HG03139 (cell line): ENCODE data around the gene FBXO4.
"Not testable (repeated sequence)": the region's sequence is repeated elsewhere in the genome, so short reads cannot be mapped to it uniquely, and the experiment has no call there.

Experiments
- ATAC-seq: cut with Tn5 transposase; IDR thresholded peaks from one replicate; pipeline ENCODE4 v1.9.1; 2021; ENCODE audit not compliant: unreplicated experiment

The FBXO4 gene

DNA sequence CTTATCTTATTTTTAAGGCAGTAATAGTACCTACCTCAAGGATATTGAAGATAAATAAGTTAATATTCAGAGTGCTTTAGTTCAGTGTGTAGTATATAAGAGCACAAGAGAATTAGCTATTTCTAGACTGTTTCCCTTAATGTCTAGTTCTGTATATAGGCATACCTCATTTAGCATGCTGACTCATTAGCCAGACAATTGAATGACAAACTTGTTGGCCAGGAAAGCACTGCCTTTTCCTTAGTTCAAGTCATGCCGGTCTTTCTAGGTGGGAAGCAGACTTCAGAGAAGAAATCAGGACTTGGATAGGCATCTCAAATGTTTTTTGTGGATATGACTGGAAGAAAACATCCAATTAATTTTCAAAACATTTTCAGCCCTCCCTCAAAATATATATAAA lies 3.2 kb upstream of the FBXO4 start:
- no peak for ATAC-seq

DNA sequence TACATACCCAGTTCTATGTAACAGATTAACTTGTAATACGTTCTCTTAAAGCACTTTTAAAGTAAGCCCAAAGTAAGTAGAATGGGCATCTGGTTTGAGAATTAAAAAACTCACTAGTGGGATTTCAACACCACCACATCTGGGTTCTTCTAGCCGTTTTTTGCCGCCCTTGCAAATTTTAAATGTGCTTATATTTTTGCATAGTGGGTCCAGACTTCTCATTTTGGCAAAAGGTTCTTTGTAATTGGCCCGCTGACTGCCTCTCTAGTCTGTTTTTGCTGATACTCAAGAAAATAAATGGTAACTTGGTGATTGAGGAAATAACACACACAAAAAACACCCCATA lies 582 bp upstream of the FBXO4 start:
- no peak for ATAC-seq

DNA sequence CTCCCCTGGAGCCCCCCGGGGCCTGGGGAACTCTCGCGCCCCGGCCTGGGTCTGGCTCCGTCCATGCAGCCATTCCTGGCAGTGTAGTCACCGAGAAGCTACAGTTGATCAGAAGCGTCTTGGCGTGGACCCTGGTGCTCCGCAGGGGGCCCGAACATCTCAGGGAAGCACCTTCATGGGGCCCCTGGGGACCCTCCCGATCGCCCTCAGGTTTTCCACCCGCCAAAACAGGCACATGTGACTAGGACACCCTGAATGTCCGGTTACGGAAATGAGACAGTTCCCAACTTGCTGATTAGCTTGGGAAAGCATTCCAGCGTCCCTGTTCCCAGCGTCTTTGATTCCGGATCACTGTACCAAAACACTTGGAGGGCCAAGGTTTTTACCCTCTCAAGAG lies 472 bp downstream of the FBXO4 start:
- ATAC-seq = peak; percentile 23

DNA sequence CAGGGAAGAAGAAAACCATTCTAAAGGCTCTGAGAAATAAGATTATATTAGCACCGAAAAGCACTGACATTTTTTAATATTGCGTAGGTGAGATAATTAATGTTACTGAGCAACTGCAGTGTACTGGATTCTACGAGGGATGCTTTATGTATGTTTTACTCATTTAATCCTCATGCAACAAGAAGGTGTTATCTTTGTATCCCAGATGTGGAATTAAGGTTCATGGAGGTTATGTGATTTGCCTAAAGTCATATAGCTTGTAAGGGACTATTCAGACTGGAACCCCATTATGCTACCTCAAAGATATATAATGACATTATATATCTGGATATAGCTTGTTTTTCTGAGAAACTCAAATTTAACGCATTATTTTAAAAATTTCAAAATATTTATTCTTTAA lies 2.5 kb downstream of the FBXO4 start:
- ATAC-seq = no peak

DNA sequence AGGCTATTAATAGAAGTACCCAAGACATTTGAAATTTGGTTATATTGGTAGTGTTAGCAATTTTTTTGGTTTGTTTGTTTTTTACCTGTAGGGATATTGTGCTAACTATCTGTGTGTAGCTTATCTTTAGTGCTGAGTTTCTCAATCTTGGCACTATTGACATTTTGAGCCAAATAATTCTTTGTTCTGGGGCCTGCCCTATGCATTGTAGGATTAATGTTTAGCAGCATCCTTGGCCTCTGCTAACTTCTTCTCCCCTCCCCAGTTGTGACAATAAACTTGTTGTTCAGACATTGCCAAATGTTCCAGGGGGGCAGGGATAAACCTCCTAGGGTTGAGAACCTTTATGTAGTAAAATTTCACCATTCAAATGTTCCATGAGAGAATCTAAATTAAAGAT lies 4.0 kb downstream of the FBXO4 start:
- ATAC-seq = no peak

DNA sequence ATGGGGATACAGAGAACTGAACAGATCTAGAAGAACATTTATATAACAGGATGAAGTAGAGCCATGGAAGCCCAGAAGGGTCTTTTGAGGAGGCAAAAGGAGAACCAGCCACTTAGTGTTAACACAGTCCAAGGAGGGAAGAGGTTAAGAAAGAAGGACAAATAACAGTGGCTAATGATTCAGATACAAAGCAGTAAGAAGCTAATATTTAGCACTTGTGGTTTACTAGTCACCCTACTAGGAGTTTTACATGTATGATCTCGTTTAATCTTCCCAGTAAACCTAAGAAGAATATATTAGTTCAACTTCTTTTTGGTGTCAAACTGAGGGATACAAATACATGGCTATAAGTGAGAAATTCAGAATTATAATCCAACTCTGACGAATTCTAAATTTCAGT lies 7.7 kb downstream of the FBXO4 start:
- no peak for ATAC-seq

DNA sequence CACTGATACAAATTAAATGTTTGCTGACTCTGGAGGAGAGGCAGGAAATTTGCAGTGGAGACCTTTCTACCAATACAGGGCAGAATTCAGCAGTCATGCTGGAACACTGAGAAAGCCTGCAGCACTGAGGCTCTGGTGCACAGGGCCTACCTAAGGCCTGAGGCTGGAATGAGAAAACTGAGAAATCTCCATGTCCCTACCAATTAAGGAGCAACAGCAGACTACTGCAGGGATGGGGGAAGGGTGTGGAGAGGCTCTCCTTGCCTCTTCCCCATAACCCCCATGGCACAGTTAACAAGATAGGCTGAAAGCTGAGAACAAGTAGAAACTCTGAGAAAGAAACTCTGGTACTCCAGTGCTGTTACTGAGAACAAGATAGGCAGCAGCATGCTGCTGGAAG lies 10.5 kb downstream of the FBXO4 start:
- no peak for ATAC-seq

DNA sequence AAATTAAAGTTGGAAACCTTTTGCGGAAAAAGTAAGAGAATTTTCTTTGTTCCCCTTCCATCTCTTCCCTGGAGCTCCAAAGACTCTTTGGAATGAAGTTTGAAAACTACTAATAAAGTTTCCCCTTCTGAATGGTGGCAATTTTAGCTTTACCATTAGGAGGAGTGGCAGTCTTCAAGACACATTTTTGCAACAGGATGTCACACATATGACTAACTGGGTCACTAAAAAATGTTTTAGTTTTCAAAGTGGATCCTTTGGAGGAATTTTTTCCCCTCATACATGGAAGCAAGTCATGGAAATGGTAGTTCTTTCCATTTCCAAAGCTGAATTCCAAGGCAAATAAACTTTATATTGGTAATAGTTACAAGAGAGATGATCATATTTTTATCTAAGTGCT lies 15.6 kb downstream of the FBXO4 start:
- no peak for ATAC-seq

DNA sequence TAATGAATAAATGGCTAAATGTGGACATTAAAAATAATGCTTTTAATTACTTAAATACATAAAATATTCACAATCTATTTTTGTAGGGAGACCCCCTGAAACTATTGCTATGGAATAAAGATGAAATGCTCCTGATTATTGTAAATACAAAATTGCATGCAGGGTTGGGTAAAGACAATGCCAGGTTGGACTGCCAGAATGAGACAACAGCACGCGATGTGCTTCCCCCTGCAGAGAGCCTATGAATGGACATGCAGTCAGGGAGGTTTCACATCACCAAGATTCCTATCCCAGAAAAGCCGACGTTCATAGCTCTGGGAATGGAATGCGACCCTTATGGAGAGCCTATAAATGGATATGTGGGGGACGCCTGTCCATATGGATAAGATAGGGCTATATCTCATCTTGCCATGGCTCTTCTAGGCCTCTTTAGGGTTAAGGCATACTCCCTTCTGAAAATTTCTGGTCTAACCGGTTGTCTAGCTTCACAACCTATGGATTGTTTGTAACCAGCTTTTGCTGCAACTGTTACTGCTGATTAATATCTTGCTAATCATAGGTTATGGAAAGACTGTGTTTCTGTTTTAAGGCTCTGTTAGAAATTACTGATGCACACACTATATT lies 20.4 kb downstream of the FBXO4 start:
- ATAC-seq = not testable (repeated sequence)

DNA sequence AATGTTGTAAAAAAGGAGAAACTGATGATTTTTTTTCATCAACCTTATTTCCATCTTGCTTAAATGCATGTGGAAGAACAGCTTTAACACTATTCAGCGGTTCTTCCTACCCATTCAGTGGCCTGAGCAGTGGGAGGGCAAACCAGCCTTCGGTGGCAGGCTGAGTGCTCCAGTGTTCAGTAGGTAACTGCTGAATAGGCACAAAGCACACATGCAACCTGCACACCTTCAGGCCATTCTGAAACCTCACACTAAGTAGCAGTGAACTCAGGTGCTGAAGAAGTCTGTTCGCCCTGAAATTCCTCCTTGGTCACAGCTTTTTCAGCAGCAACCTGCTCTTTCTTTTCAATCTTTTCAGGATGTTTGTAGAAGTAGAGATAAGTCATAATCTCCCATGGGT lies 26.1 kb downstream of the FBXO4 start:
- no peak for ATAC-seq

DNA sequence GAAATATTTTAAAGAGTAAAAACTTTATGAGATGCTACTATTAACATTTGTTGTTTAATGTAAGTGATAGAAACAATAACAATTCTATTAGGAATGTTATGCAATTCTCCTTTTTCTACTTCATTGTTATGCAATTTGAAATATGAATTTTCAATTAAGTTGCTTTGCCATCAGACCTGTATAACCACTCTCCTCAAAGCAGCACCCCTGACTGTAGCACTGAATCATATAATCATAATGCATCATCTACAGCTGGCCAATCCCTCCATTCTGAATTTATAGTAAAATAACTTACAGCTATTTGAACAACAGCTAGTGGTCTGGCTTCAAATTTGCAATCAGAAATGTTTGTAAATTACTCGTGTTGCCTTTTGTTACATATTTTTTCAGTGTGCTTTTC lies 29.2 kb downstream of the FBXO4 start:
- no peak for ATAC-seq

DNA sequence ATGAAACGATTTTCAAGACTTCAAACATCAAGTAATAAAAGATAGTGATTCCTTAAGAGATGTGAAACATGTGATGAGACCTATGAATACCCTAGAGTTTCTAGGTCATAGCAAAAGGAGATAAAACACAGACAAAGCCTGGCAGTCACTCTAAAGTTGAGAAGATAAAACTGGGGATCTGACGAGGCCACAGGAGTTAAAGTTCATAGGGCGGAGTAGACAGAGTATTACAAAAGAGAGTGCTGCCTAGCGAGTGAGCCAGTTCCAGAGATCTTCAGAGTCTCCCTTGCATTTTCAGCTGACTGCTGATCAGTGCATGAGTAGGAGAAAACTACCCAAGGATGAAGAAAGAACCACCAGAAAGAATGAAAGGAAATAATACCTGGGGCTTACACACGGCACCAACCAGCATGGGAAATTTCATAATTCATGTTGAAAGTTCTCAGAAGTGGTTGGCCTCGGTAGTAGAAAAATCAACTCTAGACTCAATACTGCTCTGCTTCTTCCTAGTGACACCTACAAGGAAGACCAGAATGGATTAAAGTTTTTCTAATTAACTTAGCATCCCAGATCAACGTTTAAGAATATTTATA lies 30.4 kb downstream of the FBXO4 start:
- no peak for ATAC-seq

DNA sequence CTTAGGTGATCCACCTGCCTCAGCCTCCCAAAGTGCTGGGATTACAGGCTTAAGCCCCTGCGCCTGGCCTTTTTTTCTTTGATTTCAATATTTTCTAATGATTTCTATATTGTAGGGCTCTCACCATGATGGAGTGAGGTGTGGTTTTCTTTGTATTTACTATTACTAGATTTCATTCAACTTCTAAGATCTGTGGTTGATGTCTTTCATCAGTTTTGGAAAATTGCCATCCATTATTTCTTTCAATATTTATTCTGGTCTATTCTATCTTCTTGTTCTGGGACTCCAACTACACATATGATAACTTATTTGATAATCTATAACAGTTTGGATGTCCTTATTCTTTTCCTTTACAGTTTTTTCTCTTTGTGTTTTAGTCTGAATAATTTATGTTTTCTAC lies 31.9 kb downstream of the FBXO4 start:
- ATAC-seq = no peak

DNA sequence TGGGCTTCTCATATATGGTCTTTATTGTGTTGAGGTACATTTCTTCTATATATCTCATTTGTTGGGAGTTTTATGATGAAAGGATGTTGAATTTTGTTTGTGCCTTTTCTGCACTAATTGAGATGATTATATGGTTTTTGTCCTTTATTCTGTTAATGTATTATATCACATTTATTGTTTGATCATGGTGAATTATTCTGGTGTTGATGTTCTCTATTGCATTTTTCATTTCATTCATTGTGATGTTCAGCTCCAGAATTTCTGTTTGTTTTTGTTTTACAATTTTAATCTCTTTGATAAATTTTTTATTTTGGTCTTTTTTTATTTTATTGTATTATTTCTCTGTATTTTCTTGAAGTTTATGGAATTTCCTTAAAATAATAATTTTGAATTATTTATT lies 35.4 kb downstream of the FBXO4 start:
- no peak for ATAC-seq

DNA sequence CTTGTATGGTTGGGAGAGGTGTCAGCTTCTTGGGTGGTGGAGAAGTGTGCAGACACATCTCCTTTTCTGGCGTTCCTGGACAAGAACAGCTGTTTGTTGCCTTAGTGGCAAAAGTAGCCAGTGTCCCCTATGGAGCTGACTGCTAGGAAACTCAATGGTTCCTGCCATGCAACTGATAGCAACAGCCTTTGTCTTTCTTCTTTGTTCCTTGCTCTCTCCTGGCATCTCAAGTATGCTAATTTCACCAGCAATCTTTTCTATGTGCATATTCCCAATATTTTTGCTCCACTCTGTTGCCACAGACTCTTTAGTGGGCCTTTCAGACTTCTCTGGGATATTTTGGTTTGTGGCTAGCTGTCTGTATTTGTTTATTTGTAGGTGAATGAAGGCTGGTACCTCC lies 36.7 kb downstream of the FBXO4 start:
- ATAC-seq = no peak

DNA sequence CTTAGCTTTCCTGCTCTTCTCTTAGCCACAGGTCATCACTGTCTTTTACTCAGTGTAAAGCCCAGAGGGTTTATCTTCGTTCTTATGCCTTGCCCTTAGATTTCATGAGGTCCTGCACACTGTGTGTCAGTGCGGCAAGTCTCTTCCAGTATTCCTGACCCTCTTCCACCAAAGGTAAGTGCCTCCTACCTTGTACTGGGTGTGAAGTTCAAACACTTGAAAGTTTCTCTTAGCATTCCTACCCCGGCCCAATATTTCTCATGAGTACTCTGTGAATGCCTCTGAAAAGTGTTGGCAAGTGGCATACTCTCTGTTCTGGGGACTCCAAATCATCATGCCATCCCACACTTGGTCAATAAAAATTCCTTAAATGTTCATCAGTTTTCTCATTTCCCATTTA lies 37.4 kb downstream of the FBXO4 start:
- no peak for ATAC-seq

DNA sequence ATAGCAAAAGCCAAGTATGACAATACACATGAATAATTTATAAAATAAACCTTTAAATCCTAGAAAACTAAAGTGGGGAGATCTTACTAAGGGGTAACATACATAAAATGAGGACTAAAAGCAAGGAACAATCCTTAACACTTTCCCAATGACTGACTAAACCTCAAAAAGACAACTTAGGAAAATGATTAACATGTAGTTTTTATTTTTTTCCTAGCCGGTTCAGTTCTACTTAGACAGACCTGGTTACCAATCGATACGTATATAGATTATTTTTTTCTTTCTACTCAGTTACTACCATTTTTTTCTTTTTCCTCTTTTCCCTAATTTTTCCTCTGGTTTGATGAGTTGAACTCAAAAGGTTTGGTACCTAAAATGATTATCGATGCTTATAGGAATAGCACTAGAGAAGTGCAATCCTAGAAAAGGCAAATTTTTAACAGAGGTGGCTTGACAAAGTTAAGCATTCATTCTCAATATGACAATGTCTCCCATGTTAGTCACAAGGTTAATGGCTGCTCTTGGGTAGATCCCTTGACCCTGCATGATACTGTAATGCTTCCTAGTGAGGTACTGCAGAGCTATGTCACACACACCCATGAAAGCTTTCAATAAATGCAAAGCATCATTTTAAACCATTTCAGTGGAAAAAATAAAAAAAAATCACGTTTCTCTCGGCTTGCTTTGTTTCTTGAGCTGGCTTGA lies 41.5 kb downstream of the FBXO4 start:
- ATAC-seq = no peak

DNA sequence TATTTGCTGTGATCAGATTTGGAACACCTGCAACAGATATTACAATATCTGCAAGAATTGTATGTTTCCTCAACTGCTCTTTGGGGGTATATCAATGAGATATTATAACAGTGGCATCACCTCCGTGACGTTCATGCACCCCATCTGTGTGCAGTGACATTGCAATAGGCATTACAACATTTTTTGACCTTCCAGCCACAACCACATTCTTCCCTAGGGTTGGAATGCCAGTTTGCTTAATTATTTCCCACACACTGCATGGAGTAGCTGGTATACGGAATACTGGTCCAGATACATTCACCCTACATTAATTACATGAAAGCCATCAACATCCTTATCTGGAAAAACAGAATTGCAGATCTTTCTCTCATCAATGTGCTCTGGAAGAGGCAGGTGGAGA lies 42.3 kb downstream of the FBXO4 start:
- ATAC-seq = no peak

DNA sequence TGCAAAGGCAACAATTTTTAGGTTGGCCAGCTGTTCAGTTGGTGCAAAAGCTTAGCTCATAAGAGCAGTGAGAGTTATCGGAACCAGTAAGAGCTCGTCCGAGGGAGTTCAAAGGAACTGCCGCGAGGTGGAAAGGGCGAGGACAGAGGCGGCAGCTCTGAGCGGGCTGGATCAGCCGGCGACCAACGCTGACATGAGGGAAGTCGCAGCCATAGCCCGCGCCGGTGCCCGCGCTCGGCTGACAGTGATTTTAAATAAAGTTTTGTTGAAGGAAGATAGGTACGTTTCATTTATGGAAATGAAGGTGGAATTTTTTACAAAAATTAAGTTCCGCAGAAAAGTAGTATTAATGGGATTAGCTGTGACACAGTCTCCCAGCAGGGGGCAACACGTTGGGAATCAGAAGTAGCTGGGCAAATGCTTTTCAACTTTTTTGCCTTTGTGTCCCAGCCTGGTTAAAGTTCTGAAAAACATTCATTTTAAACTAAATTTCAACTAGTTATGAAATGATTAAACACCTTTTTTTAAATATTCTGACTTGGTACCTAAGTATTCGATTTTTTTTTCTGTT lies 43.2 kb downstream of the FBXO4 start:
- ATAC-seq = no peak

DNA sequence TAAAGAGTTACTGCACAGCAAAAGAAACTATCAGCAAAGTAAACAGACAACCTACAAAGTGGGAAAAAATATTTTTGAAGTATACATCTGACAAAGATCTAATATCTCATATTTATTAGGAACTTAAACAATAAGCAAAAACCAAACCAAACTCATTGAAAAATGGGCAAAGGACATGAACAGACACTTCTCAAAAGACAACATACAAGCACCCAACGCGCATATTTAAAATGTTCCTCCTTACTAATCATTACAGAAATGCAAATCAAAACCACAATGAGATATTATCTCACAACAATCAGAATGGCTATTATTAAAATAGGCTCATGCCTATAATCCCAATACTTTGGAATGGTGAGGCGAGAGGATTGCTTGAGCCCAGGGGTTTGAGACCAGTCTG lies 48.0 kb downstream of the FBXO4 start:
- ATAC-seq = no peak

DNA sequence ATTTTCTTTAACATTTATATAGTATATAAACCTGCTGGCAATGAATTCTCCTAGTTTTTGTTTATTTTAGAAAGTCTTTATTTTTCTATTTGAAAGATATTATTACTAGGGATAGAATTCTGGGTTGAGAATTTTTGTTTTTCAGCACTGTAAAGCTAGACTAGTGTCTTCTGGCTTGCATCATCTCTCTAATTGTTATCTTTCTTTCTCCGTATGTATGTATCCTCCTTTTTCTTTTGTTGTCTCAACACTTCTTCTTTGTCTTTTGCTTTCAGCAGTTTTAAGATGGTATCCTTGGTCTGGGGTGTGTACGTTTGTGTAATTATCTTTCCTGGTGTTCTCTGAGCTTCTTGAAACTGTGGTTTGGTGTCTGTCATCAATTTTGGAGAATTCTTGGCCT lies 48.8 kb downstream of the FBXO4 start:
- no peak for ATAC-seq

DNA sequence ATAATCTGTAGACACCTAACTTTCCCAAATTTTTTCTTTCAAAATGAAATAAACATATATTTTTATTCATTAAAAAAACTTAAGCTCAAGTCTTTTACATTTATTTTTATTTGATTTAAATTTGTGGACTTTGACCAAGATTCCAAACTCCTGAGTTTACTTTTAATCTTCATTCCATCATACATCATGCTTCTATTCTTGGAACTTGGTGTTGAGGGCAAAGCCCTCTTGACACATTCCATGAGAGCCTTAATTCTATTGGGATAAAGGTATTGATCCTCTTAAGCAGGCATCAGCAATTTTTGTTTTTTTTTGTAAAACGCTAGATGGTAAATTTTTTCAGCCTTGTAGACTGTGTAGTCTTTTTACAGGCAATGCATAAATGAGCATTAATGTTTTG lies 53.6 kb downstream of the FBXO4 start:
- ATAC-seq = no peak

DNA sequence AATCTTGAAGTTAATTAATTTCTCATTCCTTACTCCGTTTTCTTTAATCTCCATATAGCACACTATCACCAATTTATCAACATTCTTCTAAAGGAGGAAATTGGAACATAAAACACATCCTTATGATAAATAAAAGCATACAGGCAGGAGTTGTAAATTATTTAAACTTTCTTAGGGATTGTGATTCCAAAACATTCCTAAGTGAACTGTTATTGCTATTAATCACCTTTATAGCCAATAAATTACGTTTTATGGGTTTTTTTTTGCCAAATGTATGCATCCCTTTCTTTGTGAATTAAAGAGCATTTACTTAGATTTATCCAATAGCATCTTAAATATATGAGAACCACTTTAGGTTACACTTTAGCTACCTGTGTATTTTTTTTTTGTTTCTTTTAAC lies 55.3 kb downstream of the FBXO4 start:
- ATAC-seq = no peak
